Endothelial cell of umbilical vein (primary cell): ENCODE results near the gene HGFAC. TPM values are rescaled to one million over a fixed set of nuclear protein-coding genes. Genes with fewer than 3 reads are reported as not detected.

Experiments used
- BruUV-seq: library from RNA; stranded (reverse); fragments of 400-500 nt; replicated peaks from 2 replicates; lab custom pipeline; 2021; lab: Mats Ljungman, UMichigan
- CTCF ChIA-PET: fragments of 300-600, 350-600 bp; sonication (Branson Sonifier 250); formaldehyde crosslinking; loops from one replicate; lab custom pipeline; 2021; ENCODE audit warnings: antibody characterized with exemption, inconsistent platforms; lab: Charles Lee
- POLR2A ChIA-PET: fragments of 300-600, 350-600 bp; sonication (Branson Sonifier 250); formaldehyde crosslinking; loops from one replicate; lab custom pipeline; 2021; ENCODE audit warnings: antibody characterized with exemption, inconsistent platforms; lab: Charles Lee
- DNase-seq: peaks from one replicate; pipeline ENCODE4 v3.0.0-alpha.2; 2011; ENCODE audit warnings: low read depth, low spot score
- FAIRE-seq: peaks from 2 replicates; lab custom pipeline; 2011; peaks lifted over from hg19 to GRCh38; lab: Jason Lieb, UNC
- H2AFZ ChIP-seq: 2 replicates; pipeline ENCODE4 v1.6.0; 2012; ENCODE audit warnings: low read depth, low read length, control low read depth, inconsistent platforms
- H3K27ac ChIP-seq: 2 replicates; pipeline ENCODE4 v1.5.1; 2011; ENCODE audit warnings: low read depth, mild to moderate bottlenecking, control low read depth, low read length, moderate library complexity; ENCODE audit not compliant: insufficient read depth
- H3K27me3 ChIP-seq, 2 experiments: 2 replicates each; pipeline versions ENCODE4 v1.6.0 to v1.6.1; 2011; ENCODE audit warnings: low read length in 2 of 2, mixed read lengths in 1 of 2; ENCODE audit not compliant: control insufficient read depth in 2 of 2, insufficient read depth in 2 of 2
- H3K36me3 ChIP-seq, 2 experiments: 2 replicates in 1 of 2; 3 replicates in 1 of 2; pipeline ENCODE4 v1.5.1; 2011; ENCODE audit warnings: low read length in 2 of 2, mild to moderate bottlenecking in 1 of 2, moderate library complexity in 1 of 2; ENCODE audit not compliant: control insufficient read depth in 2 of 2, insufficient read depth in 2 of 2; ENCODE audit errors: extremely low read depth in 1 of 2
- H3K4me1 ChIP-seq: 3 replicates; pipeline ENCODE4 v1.5.1; 2011; ENCODE audit warnings: mild to moderate bottlenecking, low read length; ENCODE audit not compliant: control insufficient read depth, insufficient read depth; ENCODE audit errors: extremely low read depth
- H3K4me2 ChIP-seq: 2 replicates; pipeline ENCODE4 v1.6.1; 2011; ENCODE audit warnings: low read length, control low read depth, mixed read lengths; ENCODE audit not compliant: insufficient read depth
- H3K4me3 ChIP-seq, 3 experiments: fragments of 200-600 bp in 1 of 3; sonication (generic), shearing (Covaris generic) in 1 of 3; replicated peaks in 1 of 3; 2 replicates each; pipeline ENCODE4 v1.5.1; 2011 to 2016; ENCODE audit warnings: control low read depth in 3 of 3, low read length in 3 of 3, mild to moderate bottlenecking in 2 of 3, inconsistent platforms in 1 of 3, low read depth in 1 of 3, moderate library complexity in 1 of 3; ENCODE audit not compliant: insufficient read depth in 1 of 3
- H3K79me2 ChIP-seq: 2 replicates; pipeline ENCODE4 v1.6.0; 2012; ENCODE audit warnings: low read length, inconsistent platforms; ENCODE audit not compliant: control insufficient read depth, insufficient read depth
- H3K9ac ChIP-seq: replicated peaks from 2 replicates; pipeline ENCODE3; 2011; ENCODE audit warnings: low read length, control low read depth; ENCODE audit not compliant: insufficient read depth; ENCODE audit errors: extremely low read depth
- H3K9me1 ChIP-seq: replicated peaks from 3 replicates; pipeline ENCODE4 v1.6.0; 2011; ENCODE audit warnings: mild to moderate bottlenecking, low read length; ENCODE audit not compliant: control insufficient read depth, insufficient read depth; ENCODE audit errors: extremely low read depth
- H3K9me3 ChIP-seq: replicated peaks from 2 replicates; pipeline ENCODE4 v1.5.1; 2012; ENCODE audit warnings: low read length, inconsistent platforms; ENCODE audit not compliant: control insufficient read depth, insufficient read depth
- H4K20me1 ChIP-seq: replicated peaks from 2 replicates; pipeline ENCODE3; 2011; ENCODE audit warnings: mild to moderate bottlenecking, low read length; ENCODE audit not compliant: control insufficient read depth, insufficient read depth; ENCODE audit errors: extremely low read depth
- FOS ChIP-seq: IDR thresholded peaks from 2 replicates; pipeline ENCODE4 v1.6.1; 2011; ENCODE audit warnings: mild to moderate bottlenecking, low read length, moderate library complexity, borderline replicate concordance; ENCODE audit not compliant: insufficient read depth
- GATA2 ChIP-seq: IDR thresholded peaks from 2 replicates; pipeline ENCODE4 v1.7.0; 2011; ENCODE audit warnings: low read depth, mild to moderate bottlenecking, moderate library complexity, mixed read lengths, low read length; ENCODE audit not compliant: insufficient read length, insufficient read depth
- MYC ChIP-seq: IDR thresholded peaks from one replicate; pipeline ENCODE4 v1.6.1; 2011; ENCODE audit warnings: mild to moderate bottlenecking, low read depth, low read length
- POLR2A ChIP-seq: IDR thresholded peaks from 2 replicates; pipeline ENCODE4 v1.6.1; 2012; ENCODE audit warnings: low read depth, mild to moderate bottlenecking, control low read depth, low read length
- POLR2AphosphoS5 ChIP-seq: IDR thresholded peaks from 2 replicates; pipeline ENCODE4 v1.6.1; 2012; ENCODE audit warnings: low read depth, mild to moderate bottlenecking, control low read depth, low read length, moderate library complexity; ENCODE audit not compliant: insufficient read depth
- dilution Hi-C: fragments of 300-500 bp; cut with MboI; formaldehyde crosslinking; loops from one replicate; pipeline ENCODE4 v1.15.0; 2019; ENCODE audit warnings: low sequenced_read_pairs; ENCODE audit not compliant: extremely low pct_ligation_motif_present
- intact Hi-C: fragments of 100-400 bp; cut with micrococcal nuclease; formaldehyde crosslinking; loops from one replicate; pipeline ENCODE4 v1.10.0; 2022
- polyA plus RNA-seq, 4 experiments: library from polyadenylated mRNA; depleted of rRNA in 3 of 4; stranded (reverse) in 3 of 4; unstranded in 1 of 4; fragments of >200 nt; gene quantifications; 2 replicates each; pipeline versions ENCODE4 v1.2.1 to v1.2.3, GENCODE V29; 2011 to 2012; ENCODE audit warnings: missing spikeins in 1 of 4
- total RNA-seq: library from RNA; stranded (reverse); gene quantifications from 2 replicates; pipeline ENCODE4 v1.2.3, GENCODE V29; 2021
- TF ChIP-seq, protein P1 (sequence below), 2 donors: IDR thresholded peaks; 1 replicate in 1 of 2; 2 replicates in 1 of 2; pipeline ENCODE4 v1.5.1; 2011; ENCODE audit warnings: low read length in 2 of 2, mild to moderate bottlenecking in 2 of 2, moderate library complexity in 2 of 2, control low read depth in 1 of 2, inconsistent platforms in 1 of 2, low read depth in 1 of 2; ENCODE audit not compliant: insufficient read depth in 1 of 2; ENCODE audit errors: extremely low read depth in 1 of 2
- TF ChIP-seq, protein P2 (sequence below): IDR thresholded peaks from 2 replicates; pipeline ENCODE4 v1.6.1; 2011; ENCODE audit not compliant: insufficient read depth, insufficient read length

Gene HGFAC
- total and polyA plus RNA-seq, 2 donors (not counting 3 experiments of a cell fraction or from before 2014, with no cell fraction given): 0.36 to 0.49 TPM

DNA sequence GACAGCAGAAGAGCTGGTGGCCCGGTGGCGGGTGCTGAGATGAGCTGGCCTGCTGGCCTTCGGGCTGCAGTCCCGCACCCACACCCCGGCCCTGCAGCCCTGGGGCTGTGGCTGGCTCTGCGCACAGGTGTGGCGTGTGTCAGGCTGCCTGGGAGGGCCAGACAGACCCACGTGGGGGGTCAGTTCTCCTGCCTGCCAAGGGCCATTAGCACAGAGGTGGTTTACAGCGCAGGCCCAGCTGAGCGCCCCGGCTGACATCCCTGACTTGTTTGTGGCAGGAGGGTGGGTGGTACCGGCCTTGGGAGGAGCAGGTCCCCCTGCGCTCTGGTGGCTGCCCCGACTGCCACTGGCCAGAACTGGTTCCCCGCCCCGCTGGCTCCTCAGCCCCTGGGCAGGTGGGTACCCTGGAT lies 9.4 kb upstream of the HGFAC start:
- no peaks in the 10 kb centered on the region for H3K9me3 ChIP-seq
- BruUV-seq: no TSS peak
- peaks cover 2 to 12% of the 10 kb centered on the region in 2 experiments for H3K36me3 ChIP-seq
- H2AFZ ChIP-seq: no peak overlapping the region
- no peaks in the 10 kb centered on the region for H3K9me1 ChIP-seq
- H3K27ac ChIP-seq: no peak overlapping the region
- CTCF ChIA-PET: no interaction called here
- TF ChIP-seq, protein P1, sequence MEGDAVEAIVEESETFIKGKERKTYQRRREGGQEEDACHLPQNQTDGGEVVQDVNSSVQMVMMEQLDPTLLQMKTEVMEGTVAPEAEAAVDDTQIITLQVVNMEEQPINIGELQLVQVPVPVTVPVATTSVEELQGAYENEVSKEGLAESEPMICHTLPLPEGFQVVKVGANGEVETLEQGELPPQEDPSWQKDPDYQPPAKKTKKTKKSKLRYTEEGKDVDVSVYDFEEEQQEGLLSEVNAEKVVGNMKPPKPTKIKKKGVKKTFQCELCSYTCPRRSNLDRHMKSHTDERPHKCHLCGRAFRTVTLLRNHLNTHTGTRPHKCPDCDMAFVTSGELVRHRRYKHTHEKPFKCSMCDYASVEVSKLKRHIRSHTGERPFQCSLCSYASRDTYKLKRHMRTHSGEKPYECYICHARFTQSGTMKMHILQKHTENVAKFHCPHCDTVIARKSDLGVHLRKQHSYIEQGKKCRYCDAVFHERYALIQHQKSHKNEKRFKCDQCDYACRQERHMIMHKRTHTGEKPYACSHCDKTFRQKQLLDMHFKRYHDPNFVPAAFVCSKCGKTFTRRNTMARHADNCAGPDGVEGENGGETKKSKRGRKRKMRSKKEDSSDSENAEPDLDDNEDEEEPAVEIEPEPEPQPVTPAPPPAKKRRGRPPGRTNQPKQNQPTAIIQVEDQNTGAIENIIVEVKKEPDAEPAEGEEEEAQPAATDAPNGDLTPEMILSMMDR (IDR thresholded peaks at IDR 0.05; ENCODE audit: extremely low read depth in 1 of 2, insufficient read depth in 1 of 2, low read depth in 1 of 2, low read length in 2 of 2): no peak
- TF ChIP-seq, protein P2, sequence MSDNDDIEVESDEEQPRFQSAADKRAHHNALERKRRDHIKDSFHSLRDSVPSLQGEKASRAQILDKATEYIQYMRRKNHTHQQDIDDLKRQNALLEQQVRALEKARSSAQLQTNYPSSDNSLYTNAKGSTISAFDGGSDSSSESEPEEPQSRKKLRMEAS: no peak
- TF ChIP-seq POLR2A (no peak), POLR2AphosphoS5 (no peak), GATA2 (no peak), FOS (no peak), MYC (no peak)
- no peaks in the 10 kb centered on the region for H4K20me1 ChIP-seq
- no peaks in the 10 kb centered on the region for H3K79me2 ChIP-seq
- dilution Hi-C loops (no loop called here), intact Hi-C loops (no loop called here)
- H3K4me1 ChIP-seq: peaks cover 7% of the 10 kb centered on the region
- POLR2A ChIA-PET: no interaction called here
- no peak overlapping the region for H3K4me2 ChIP-seq
- H3K4me3 ChIP-seq: no peak overlapping the region
- no peak for FAIRE-seq
- DNase-seq: no peak
- H3K27me3 ChIP-seq: no peaks in the 10 kb centered on the region
- no peak overlapping the region for H3K9ac ChIP-seq
